ENCODE measurements around the gene SPOCK3. TPM values are rescaled to one million over a fixed set of nuclear protein-coding genes. Genes with fewer than 3 reads are reported as not detected.

The SPOCK3 gene
- total and polyA plus RNA-seq, 4 donors: 0.08 to 0.42 (median 0.24) TPM

DNA sequence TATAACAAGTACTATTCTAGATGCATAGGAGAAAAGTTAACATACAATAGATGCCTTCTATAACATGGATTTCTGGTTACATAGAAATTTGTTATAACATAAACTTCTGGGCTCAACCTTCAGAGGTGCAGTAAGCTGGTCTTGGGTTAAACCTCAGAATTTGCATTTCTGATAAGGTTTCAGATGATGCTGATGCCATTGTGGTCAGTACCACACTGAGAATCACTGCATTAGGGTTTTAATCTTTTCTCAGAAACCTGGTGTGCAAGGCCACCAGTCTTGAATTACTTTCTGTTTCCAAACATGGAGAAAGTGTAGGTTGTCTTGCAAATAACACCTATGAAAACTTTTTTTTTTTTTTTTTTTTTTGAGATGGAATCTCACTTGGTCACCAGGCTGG lies 146.2 kb downstream of the SPOCK3 start:
- H3K27ac ChIP-seq (ENCODE audit: low read depth in 1 of 2, low read length in 2 of 2): no peak overlapping the region
- H3K9ac ChIP-seq (ENCODE audit: low read depth in 1 of 2, low read length in 2 of 2): no peak overlapping the region
- H3K4me1 ChIP-seq (ENCODE audit: control insufficient read depth in 4 of 4, insufficient read depth in 4 of 4, low read length in 3 of 4): no peaks in the 10 kb centered on the region
- no peak overlapping the region for H3K4me3 ChIP-seq (ENCODE audit: low read depth in 1 of 3, low read length in 3 of 3)
- DNase-seq (ENCODE audit: low spot score): no peak
- no peaks in the 10 kb centered on the region for H3K9me3 ChIP-seq (ENCODE audit: control insufficient read depth in 4 of 4, low read length in 3 of 4)
- H3K36me3 ChIP-seq (ENCODE audit: control insufficient read depth in 4 of 4, insufficient read depth in 3 of 4, low read depth in 1 of 4, low read length in 3 of 4): no peaks in the 10 kb centered on the region
- H3K27me3 ChIP-seq (ENCODE audit: control insufficient read depth in 4 of 4, insufficient read depth in 4 of 4, low read length in 3 of 4): no peaks in the 10 kb centered on the region
- TF ChIP-seq TAF1 (conservative IDR thresholded peaks at IDR 0.05) (no peak), FOXA1 (IDR thresholded peaks at IDR 0.05) (no peak), RXRA (IDR thresholded peaks at IDR 0.05) (no peak), NR2F2 (IDR thresholded peaks at IDR 0.05) (no peak), GABPA (IDR thresholded peaks at IDR 0.05 in 1 of 2, conservative IDR thresholded peaks at IDR 0.05 in 1 of 2) (no peak), RAD21 (IDR thresholded peaks at IDR 0.05) (no peak), MAX (IDR thresholded peaks at IDR 0.05) (no peak), ZBTB33 (IDR thresholded peaks at IDR 0.05) (no peak), JUND (IDR thresholded peaks at IDR 0.05) (no peak), CTCF (IDR thresholded peaks at IDR 0.05; ENCODE audit: low read depth, low read length, missing input control) (no peak), YY1 (IDR thresholded peaks at IDR 0.05) (no peak), FOXA2 (IDR thresholded peaks at IDR 0.05) (no peak), HNF4A (conservative IDR thresholded peaks at IDR 0.05) (no peak), EGR1 (IDR thresholded peaks at IDR 0.05; ENCODE audit: low read depth in 2 of 2) (no peak), SP1 (IDR thresholded peaks at IDR 0.05) (no peak), HNF4G (IDR thresholded peaks at IDR 0.05) (no peak)
- TF ChIP-seq, protein P1, sequence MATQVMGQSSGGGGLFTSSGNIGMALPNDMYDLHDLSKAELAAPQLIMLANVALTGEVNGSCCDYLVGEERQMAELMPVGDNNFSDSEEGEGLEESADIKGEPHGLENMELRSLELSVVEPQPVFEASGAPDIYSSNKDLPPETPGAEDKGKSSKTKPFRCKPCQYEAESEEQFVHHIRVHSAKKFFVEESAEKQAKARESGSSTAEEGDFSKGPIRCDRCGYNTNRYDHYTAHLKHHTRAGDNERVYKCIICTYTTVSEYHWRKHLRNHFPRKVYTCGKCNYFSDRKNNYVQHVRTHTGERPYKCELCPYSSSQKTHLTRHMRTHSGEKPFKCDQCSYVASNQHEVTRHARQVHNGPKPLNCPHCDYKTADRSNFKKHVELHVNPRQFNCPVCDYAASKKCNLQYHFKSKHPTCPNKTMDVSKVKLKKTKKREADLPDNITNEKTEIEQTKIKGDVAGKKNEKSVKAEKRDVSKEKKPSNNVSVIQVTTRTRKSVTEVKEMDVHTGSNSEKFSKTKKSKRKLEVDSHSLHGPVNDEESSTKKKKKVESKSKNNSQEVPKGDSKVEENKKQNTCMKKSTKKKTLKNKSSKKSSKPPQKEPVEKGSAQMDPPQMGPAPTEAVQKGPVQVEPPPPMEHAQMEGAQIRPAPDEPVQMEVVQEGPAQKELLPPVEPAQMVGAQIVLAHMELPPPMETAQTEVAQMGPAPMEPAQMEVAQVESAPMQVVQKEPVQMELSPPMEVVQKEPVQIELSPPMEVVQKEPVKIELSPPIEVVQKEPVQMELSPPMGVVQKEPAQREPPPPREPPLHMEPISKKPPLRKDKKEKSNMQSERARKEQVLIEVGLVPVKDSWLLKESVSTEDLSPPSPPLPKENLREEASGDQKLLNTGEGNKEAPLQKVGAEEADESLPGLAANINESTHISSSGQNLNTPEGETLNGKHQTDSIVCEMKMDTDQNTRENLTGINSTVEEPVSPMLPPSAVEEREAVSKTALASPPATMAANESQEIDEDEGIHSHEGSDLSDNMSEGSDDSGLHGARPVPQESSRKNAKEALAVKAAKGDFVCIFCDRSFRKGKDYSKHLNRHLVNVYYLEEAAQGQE (IDR thresholded peaks at IDR 0.05): no peak
- TF ChIP-seq, protein P2, sequence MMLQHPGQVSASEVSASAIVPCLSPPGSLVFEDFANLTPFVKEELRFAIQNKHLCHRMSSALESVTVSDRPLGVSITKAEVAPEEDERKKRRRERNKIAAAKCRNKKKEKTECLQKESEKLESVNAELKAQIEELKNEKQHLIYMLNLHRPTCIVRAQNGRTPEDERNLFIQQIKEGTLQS (IDR thresholded peaks at IDR 0.05): no peak

All from liver (tissue), 9 donors.